Breast epithelium (tissue), 4 donors: Measurements from ENCODE around the gene GDF2. TPM values are rescaled to one million over a fixed set of nuclear protein-coding genes. Genes with fewer than 3 reads are reported as not detected.

Experiments used
- DNase-seq, 2 donors: peaks; one replicate each; pipeline ENCODE4 v3.0.0-alpha.2; 2019; ENCODE audit warnings: low spot score in 2 of 2
- H3K27ac ChIP-seq, 2 donors: fragments of 200-600 bp; sonication (generic) in 1 of 2; one replicate each; pipeline ENCODE4 v1.5.1; 2016 to 2019; ENCODE audit warnings: mild to moderate bottlenecking in 1 of 2
- H3K27me3 ChIP-seq, 2 donors: fragments of 200-600 bp; sonication (generic) in 1 of 2; one replicate each; pipeline versions ENCODE4 v1.5.1 to v1.6.0; 2017 to 2019; ENCODE audit warnings: control low read depth in 1 of 2, mild to moderate bottlenecking in 1 of 2
- H3K36me3 ChIP-seq: fragments of 200-600 bp; one replicate; pipeline ENCODE4 v1.5.1; 2019
- H3K4me1 ChIP-seq, 2 donors: fragments of 200-600 bp; sonication (generic); one replicate each; pipeline ENCODE4 v1.5.1; 2016 to 2019; ENCODE audit warnings: control low read depth in 1 of 2
- H3K4me3 ChIP-seq, 3 donors: fragments of 200-600 bp; sonication (generic); 1 replicate in 2 of 3; 2 replicates in 1 of 3; pipeline ENCODE4 v1.5.1; 2016 to 2019; ENCODE audit warnings: mild to moderate bottlenecking in 3 of 3, moderate library complexity in 2 of 3
- H3K9me3 ChIP-seq, 2 donors: fragments of 200-600 bp; sonication (generic) in 1 of 2; one replicate each; pipeline ENCODE4 v1.5.1; 2016 to 2019; ENCODE audit warnings: control low read depth in 1 of 2
- POLR2A ChIP-seq: fragments of 450-650 bp; IDR thresholded peaks from one replicate; pipeline ENCODE4 v1.6.1; 2016; ENCODE audit warnings: antibody characterized with exemption, mild to moderate bottlenecking, moderate library complexity
- POLR2AphosphoS5 ChIP-seq, 3 donors: sonication (generic); formaldehyde crosslinking; IDR thresholded peaks; one replicate each; pipeline ENCODE4 v1.6.1; 2017; ENCODE audit warnings: antibody characterized with exemption in 3 of 3
- intact Hi-C: fragments of 100-400 bp; cut with DNase I; formaldehyde crosslinking; loops from one replicate; pipeline ENCODE4 v1.15.1; 2023; ENCODE audit warnings: low total_unique reads
- total RNA-seq, 3 donors: library from RNA; depleted of rRNA; stranded (reverse); fragments of >200 nt; gene quantifications; one replicate each; pipeline ENCODE4 v1.1.0, GENCODE V29; 2016
- TF ChIP-seq, protein P1 (sequence below), 3 donors: fragments of 450-650 bp; IDR thresholded peaks; one replicate each; pipeline ENCODE4 v1.5.1; 2016 to 2017; ENCODE audit warnings: antibody characterized with exemption in 3 of 3, mild to moderate bottlenecking in 3 of 3, moderate library complexity in 3 of 3

GDF2 gene
- total RNA-seq, 3 donors from 2014 or later, result not detected

- H3K4me1 ChIP-seq, result no peaks in the 10 kb centered on the region
- DNase-seq, result peak in 1 of 2 donors; percentile 22
These were observed 45.4 kb downstream of the GDF2 start for GRCh38 chr10:47367646-47368045.

DNA sequence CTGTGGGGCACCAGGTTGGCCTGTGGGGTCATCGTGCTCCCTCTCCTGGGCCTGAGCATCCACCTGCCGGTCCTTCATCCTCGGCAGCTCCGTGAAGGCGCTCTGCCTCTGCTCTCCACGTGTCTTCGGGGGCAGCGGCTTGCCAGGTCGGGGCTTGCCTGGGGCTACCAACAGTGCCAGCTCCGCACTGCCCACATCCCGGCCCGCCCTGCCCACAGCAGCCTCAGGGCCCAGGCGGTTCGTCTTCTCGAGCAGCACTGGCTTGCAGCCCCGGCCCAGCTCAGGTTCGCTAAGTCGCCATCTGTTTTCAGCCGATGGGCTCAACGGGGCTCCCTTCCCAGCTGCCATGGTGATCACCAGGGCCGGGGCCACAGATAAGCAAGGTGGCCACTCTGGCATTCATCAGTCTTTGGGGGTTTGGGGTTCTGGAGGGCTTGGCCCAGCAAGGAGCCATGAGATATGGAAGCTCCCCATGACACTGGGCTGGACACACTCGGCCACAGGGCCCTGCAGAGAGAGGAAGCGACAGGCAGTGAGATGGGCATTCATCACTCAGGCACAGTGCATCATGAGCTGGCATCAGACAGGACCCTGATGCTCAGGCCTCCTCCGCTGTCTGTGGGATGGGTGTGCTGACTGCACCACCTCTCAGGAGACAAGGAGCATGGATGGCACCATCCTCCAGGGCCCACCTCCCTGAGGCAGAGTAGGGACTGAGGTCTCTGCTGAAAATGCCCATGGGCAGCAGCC is 46.4 kb downstream of the GDF2 start:
- H3K36me3 ChIP-seq, result no peaks in the 10 kb centered on the region
- H3K27ac ChIP-seq, result no peak overlapping the region
- TF ChIP-seq, protein P1, sequence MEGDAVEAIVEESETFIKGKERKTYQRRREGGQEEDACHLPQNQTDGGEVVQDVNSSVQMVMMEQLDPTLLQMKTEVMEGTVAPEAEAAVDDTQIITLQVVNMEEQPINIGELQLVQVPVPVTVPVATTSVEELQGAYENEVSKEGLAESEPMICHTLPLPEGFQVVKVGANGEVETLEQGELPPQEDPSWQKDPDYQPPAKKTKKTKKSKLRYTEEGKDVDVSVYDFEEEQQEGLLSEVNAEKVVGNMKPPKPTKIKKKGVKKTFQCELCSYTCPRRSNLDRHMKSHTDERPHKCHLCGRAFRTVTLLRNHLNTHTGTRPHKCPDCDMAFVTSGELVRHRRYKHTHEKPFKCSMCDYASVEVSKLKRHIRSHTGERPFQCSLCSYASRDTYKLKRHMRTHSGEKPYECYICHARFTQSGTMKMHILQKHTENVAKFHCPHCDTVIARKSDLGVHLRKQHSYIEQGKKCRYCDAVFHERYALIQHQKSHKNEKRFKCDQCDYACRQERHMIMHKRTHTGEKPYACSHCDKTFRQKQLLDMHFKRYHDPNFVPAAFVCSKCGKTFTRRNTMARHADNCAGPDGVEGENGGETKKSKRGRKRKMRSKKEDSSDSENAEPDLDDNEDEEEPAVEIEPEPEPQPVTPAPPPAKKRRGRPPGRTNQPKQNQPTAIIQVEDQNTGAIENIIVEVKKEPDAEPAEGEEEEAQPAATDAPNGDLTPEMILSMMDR (IDR thresholded peaks at IDR 0.05), result no peak
- TF ChIP-seq POLR2A, result no peak
- H3K4me3 ChIP-seq, result no peak overlapping the region
- no peaks in the 10 kb centered on the region for H3K27me3 ChIP-seq
- H3K9me3 ChIP-seq, result no peaks in the 10 kb centered on the region
- DNase-seq, result peak in 1 of 2 donors; percentile 47
- H3K4me1 ChIP-seq, result no peaks in the 10 kb centered on the region
- intact Hi-C loops, result no loop called here

More at GRCh38 chr10:47367646-47368045, 45.4 kb downstream of the GDF2 start:
- Histone ChIP-seq H3K36me3 (no peaks in the 10 kb centered on the region), H3K4me3 (no peak overlapping the region), H3K27ac (no peak overlapping the region), H3K27me3 (no peaks in the 10 kb centered on the region), H3K9me3 (no peaks in the 10 kb centered on the region)
- TF ChIP-seq POLR2A (no peak), POLR2AphosphoS5 (IDR thresholded peaks at IDR 0.05) (no peak)
- TF ChIP-seq, protein P1 (IDR thresholded peaks at IDR 0.05), result no peak
- intact Hi-C loops, result no loop called here

- intact Hi-C loops, result no loop called here
- Histone ChIP-seq H3K4me3 (no peak overlapping the region), H3K9me3 (no peaks in the 10 kb centered on the region), H3K27me3 (no peaks in the 10 kb centered on the region), H3K36me3 (no peaks in the 10 kb centered on the region), H3K27ac (no peak overlapping the region), H3K4me1 (no peaks in the 10 kb centered on the region)
- peak in 1 of 2 donors; percentile 39 for DNase-seq
- TF ChIP-seq, protein P1 (IDR thresholded peaks at IDR 0.05), result no peak
- TF ChIP-seq POLR2AphosphoS5 (IDR thresholded peaks at IDR 0.05) (no peak), POLR2A (no peak)
These were observed 47.1 kb downstream of the GDF2 start for GRCh38 chr10:47369251-47369894.

GRCh38 chr10:47370015-47370767 is 47.9 kb downstream of the GDF2 start:
- Histone ChIP-seq H3K4me3 (no peak overlapping the region), H3K27ac (no peak overlapping the region), H3K36me3 (no peaks in the 10 kb centered on the region), H3K9me3 (no peaks in the 10 kb centered on the region), H3K4me1 (no peaks in the 10 kb centered on the region), H3K27me3 (no peaks in the 10 kb centered on the region)
- peak in 1 of 2 donors; percentile 27 for DNase-seq
- TF ChIP-seq, protein P1 (IDR thresholded peaks at IDR 0.05), result no peak
- no peak for TF ChIP-seq POLR2AphosphoS5 (IDR thresholded peaks at IDR 0.05)
- TF ChIP-seq POLR2A, result no peak
- intact Hi-C loops, result no loop called here
